GM18519 (cell line): ENCODE data around the gene PLEKHA7.

Experiments used
- ATAC-seq: cut with Tn5 transposase; IDR thresholded peaks from one replicate; pipeline ENCODE4 v1.9.1; 2021; ENCODE audit warnings: mild to moderate bottlenecking, moderate library complexity; ENCODE audit not compliant: unreplicated experiment, low FRiP score

The PLEKHA7 gene

DNA sequence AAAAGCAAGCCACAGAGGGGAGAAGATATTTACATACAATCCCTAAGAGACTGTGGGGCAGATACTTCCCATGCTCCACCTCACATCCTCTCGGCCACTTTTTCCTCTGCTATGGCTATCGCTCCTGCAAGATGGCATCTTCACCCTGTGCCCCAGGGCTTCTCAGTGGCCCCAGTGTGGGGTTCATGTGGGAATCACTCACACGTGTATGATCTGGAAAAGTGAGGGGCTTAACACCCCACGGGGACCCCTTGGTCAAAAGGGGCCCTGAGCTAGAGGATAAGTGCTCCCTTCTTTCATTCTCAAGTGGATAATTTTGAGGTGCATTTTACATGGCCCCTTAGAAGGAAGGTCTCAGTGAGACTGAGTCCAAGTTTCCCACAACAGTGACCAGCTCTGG lies 247.1 kb downstream of the PLEKHA7 start:
- ATAC-seq = no peak

DNA sequence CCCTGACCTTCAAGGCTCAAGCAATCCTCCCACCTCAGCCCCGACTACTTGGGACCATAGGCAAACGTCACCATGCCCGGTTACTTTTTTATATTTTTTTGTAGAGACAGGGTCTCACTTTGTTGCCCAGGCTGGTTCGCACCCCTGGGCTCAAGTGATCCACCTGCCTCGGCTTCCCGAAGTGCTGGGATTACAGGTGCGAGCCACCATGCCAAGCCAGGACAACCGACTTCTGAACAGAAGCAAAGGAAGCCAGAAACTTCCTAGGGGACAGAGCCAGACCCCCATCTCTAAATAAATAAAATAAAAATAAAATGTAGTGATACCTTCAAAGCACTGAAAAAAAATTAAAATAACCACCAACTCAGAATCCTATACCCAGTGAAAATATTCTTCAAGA lies 249.3 kb downstream of the PLEKHA7 start:
- ATAC-seq = no peak

- no peak for ATAC-seq
Measured at GRCh38 chr11:16763746-16764145, 250.5 kb downstream of the PLEKHA7 start.

- ATAC-seq = no peak
Measured at GRCh38 chr11:16759857-16760508, 254.2 kb downstream of the PLEKHA7 start.

DNA sequence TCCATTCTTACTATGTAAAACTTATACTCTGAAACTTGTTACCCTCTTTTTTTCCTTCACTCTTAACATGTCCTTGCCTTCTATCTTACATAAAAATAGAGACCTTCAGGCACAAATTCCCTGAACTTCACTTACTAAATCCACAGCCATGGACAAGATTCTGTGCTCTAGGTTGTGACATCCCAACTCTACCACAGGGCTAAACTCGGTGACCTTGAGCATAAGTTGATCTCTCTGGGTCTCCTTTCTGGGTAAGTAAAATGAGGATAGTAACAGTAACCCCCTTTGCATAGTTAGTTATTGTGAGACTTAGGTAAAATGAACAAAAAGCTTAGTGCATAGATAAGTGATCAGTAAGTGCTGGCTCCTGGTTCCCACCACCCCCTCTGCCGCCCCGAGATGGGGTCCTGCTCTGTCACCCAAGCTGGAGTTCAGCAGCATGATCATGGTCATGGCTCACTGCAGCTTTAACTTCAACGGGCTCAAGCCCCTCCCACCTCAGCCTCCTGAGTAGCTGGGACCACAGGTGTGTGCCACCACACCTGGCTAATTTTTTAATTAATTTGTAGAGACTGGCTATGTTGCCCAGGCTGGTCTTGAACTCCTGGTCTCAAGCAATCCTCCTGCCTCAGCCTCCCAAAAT lies 255.7 kb downstream of the PLEKHA7 start:
- ATAC-seq = no peak

GRCh38 chr11:16750417-16750816 lies 263.8 kb downstream of the PLEKHA7 start:
- ATAC-seq = no peak

DNA sequence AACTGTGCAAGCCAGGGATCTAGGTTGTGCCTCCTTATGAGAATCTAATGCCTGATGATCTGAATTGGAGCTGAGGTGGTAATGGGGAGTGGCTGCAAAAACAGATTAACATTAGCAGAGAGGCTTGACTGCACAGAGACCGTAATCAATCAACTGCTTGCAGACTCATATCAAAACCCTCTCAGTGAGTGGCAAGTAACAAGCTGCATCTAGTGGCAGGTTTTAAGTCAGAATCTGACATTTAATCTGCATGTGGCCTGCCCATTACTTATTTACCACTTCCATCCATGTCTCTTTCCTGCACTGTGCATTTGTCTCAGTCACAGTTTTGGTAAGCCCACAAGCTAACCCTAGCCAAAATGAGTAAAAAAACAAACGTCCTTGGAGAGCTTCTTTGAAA lies 264.5 kb downstream of the PLEKHA7 start:
- ATAC-seq = no peak

DNA sequence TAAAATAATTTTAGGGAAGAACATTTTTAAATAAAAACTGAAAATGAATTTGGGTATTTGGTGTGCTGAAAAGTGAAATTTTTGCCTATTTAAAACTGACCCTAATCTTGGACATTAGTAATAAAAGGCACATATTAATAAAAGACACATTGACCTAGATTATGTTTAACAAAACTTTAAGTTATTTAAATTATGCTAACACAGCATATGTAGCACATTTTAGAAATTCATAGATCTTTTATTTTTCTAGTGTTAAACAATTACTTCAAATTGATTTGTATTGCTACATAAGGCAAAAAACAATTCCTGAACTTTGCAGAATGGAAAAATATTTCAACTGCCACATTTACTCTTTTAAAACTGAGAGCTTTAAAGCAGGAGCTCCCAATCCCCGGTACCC lies 265.1 kb downstream of the PLEKHA7 start:
- no peak for ATAC-seq

DNA sequence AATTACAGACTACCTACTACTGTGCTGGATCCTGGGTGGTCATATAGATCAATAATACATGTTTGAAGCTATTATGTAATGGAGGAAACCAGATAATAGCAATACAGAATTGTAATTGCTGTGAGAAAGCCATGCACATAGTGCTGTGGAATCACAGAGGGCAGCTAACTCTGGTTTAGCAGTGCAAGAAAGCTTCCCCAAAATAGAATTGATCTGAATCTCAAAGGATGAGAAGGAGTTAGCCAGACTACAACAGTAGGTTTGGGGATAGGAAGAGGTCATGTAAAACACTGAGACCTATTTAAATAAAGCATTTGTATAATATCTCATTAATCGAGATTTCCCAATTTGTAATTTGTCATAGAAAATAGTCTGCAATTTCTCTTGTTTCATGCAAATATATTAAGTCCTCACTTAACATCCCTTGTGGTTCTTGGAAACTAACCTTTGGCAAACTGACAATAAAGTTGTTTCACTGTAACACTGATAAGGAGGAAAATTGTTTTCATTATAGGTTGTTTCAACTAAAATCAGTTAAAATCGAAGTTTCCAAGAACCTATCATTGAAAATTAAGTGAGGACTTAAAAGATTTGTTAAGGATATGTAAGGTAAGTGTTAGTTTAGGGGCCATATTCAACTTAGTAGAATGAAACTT lies 268.1 kb downstream of the PLEKHA7 start:
- no peak for ATAC-seq

DNA sequence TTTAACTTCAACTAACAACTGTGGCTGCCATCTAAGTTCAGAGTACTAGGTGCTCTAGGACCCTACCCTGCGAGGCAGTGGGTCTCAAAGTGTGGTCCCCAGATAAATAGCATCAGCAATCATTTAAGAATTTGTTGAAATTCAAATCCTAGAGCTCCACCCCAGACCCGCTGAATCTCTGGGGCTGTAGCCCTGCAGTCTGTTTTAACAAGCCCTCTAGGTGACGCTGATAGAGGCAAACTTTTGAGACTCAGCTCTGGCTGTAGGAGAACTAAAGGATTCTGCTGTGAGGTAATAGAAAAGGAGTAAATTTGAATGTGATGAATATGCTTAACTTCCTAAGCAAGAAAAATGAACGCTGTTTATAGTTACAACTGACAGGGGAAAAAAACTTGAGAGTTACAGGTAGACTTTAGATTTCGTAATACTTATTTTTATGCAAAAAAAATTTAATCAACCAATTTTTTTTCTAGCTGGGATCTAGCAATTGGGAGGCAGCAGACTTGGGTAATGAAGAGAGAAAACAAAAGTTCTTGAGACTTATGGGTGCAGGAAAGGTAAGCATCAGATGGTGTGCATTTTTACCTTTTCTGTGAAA lies 270.0 kb downstream of the PLEKHA7 start:
- no peak for ATAC-seq

DNA sequence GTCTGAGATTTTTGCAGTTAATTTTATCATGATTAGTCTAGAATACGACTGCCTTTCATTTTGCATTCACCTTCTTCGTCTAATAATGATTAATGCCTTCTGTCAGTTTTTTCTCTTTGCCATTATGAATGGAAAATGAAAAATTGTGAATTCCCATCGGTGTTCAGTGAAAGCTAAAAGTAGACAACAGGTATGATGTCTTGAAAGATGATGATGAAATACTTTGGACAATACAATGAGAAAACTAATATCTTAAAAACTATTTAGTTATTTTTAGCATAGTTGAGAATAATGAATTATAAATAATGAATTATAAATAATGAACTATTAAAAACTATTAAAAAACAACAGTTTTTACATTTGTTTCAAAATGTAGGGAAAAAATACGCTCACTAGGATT lies 270.7 kb downstream of the PLEKHA7 start:
- ATAC-seq = no peak

DNA sequence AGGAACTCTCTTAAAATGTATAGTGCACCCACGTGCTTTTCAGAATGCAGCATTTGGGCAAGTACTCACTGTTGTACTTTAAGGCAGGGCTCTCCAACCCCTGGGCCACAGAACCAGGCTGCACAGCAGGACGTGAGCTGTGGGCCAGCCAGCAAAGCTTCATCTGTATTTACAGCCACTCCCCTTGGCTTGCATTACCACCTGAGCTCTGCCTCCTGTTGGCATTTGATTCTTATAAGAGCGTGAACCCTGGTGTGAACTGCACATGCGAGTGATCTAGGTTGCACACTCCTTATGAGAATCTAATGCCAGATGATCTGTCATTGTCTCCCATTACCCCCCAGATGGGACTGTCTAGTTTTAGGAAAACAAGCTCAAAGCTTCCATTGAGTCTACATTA lies 272.7 kb downstream of the PLEKHA7 start:
- ATAC-seq = no peak

DNA sequence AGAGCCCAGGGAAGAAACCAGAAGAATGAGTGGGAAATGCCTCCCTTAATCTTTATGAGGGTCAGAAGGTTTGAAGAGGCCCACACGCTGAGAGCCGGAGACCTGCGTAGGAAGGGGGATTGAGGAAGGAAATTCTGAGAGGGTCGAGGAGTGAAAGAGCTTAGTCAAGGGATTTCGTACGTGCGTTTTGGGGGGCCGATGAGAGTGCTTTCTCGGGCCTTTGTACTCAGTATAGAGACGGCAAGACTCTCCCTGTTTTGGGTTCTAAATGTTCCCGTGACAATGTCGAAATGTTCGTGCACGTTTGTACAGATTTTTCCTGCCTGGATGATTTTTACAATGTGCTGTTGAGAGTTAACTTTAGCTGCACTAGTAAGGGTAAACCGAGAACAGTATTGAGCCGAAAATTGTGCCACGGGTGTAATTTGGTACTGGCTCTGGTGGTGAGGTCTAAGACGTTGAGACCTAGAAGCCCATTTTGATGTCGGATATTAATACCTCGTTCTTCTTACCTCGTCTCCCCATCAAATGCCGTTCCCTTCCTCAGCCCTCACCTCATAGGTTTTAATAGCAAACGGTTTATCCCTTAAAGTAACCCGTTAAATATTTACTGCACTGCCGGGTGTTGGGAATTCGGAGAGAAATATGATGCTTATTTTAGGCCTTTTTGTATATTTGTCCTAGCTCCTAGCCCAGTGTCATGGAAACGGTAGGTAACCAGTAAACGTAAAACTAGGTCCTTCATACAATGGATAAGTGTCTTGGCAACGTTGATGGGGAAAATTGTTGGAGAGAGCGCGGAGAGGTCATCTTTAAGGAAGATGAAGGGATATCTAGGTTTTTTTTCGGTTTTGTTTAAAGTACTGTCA lies 275.0 kb downstream of the PLEKHA7 start:
- no peak for ATAC-seq

- ATAC-seq = peak; percentile 98
Measured at GRCh38 chr11:16738193-16738946, 275.8 kb downstream of the PLEKHA7 start, which contains the start of gene C11orf58. C11orf58 (plus strand) TSS chr11:16738647; CDS start chr11:16738779, 132 bp downstream.

GRCh38 chr11:16737818-16738192 lies 276.4 kb downstream of the PLEKHA7 start:
- peak; percentile 13 for ATAC-seq
